AG09319 (cell line): Measurements from ENCODE around the gene CDK10.
"Not testable (repeated sequence)": the region's sequence is repeated elsewhere in the genome, so short reads cannot be mapped to it uniquely, and the experiment has no call there.

Experiments used
- DNase-seq: peaks from one replicate; pipeline ENCODE4 v3.0.0-alpha.2; 2010; ENCODE audit warnings: low read depth; ENCODE audit errors: extremely low read depth
- CTCF ChIP-seq: IDR thresholded peaks from 2 replicates; pipeline ENCODE4 v1.5.1; 2011; ENCODE audit warnings: low read depth, mild to moderate bottlenecking, inconsistent platforms, low read length, moderate library complexity

The CDK10 gene

GRCh38 chr16:89697616-89698331 lies 11.3 kb downstream of the CDK10 start:
- DNase-seq: no peak
- no peak for TF ChIP-seq CTCF

GRCh38 chr16:89698717-89699116 lies 12.2 kb downstream of the CDK10 start:
- DNase-seq: not testable (repeated sequence)

DNA sequence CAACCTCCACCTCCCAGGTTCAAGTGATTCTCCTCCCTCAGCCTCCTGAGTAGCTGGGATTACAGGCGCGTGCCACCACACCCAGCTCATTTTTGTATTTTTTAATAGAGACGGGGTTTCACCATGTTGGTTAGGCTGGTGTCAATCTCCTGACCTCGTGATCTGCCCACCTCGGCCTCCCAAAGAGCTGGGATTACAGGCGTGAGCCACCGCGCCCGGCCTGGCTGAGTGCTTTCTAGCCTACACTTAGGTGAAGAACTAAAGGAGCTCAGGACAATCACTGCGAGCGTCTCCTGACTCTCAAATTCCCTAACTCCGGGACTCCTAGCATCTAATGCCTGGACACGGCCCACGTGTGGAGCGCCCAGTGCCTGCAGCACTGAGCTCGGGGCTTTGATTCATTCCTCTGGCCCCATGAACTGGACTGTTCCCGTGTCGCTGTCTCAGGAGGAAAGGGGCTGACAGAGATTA lies 13.2 kb downstream of the CDK10 start:
- DNase-seq: not testable (repeated sequence)

- DNase-seq: peak; percentile 92
- peak; percentile 57 for TF ChIP-seq CTCF
These were observed 13.7 kb downstream of the CDK10 start for GRCh38 chr16:89700100-89700648.

DNA sequence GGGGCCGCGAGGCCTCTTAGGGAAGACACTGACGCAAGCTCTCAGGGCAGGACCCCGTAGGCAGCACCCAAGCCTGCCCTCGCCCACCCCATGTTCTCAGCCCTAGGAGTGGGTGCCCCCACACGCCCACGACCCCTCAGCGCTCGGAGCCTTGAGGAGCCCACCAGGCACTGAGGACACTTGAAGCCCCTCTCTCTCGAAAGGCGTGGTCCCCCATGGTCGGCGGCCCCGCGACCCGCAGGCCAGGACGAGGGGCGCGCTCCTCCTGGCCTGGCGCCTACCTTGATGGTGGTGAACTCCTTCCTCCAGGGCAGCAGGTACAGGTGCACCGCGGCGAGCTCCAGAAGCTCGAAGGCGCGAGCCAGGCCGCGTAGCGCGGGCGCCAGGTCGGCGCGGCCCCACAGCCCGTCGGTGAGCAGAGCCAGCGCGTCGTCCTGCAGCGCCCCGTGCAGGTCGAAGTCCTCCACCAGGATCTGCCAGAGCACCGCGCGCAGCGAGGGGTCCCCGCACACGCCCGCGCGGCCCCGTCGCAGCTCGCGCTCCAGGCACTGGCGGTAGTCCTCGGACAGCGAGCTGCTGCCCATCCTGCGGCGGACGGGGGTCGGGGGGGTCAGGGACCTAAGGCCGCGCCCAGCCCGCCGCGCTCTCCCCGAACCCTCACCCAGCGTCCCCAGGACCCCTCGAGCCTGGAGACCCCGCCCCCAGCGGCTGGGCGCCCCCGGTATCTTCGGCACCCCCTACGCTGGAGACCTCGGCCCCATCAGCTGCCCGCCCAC lies 14.3 kb downstream of the CDK10 start:
- DNase-seq: no peak
- no peak for TF ChIP-seq CTCF

- DNase-seq: no peak
- peak; percentile 15 for TF ChIP-seq CTCF
These were observed 15.2 kb downstream of the CDK10 start, which contains the start of gene SPATA2L for GRCh38 chr16:89701425-89702406. Gene SPATA2L (minus strand): TSS chr16:89701705. CDS start chr16:89701232, 473 bp downstream.

DNA sequence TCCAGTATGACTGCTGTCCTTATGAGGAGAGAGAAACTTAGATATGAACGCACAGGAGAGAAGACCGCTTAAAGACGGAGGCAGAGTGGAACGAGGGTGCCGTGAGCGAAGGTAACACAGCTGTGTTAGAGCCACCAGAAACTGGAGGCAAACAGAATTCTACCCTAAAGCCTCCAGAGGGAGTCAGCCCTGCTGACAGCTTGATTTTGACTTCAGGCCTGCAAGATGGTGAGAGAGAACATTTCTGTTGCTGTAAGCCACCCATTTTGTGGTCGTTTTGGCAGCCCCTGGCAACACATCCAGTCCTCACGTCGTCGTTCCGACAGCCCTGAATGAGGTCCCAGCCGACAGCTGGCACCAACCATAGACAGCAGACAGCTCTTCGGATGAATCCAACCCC lies 17.8 kb downstream of the CDK10 start:
- no peak for DNase-seq
- no peak; the same call in 1 of the 2 replicates for TF ChIP-seq CTCF
